Endothelial cell of umbilical vein (primary cell): ENCODE results near the gene NFATC1. TPM values are rescaled to one million over a fixed set of nuclear protein-coding genes. Genes with fewer than 3 reads are reported as not detected.

ENCODE experiments used
- BruUV-seq: library from RNA; stranded (reverse); fragments of 400-500 nt; replicated peaks from 2 replicates; lab custom pipeline; 2021; lab: Mats Ljungman, UMichigan
- CTCF ChIA-PET: fragments of 300-600, 350-600 bp; sonication (Branson Sonifier 250); formaldehyde crosslinking; loops from one replicate; lab custom pipeline; 2021; ENCODE audit warnings: antibody characterized with exemption, inconsistent platforms; lab: Charles Lee
- POLR2A ChIA-PET: fragments of 300-600, 350-600 bp; sonication (Branson Sonifier 250); formaldehyde crosslinking; loops from one replicate; lab custom pipeline; 2021; ENCODE audit warnings: antibody characterized with exemption, inconsistent platforms; lab: Charles Lee
- DNase-seq: peaks from one replicate; pipeline ENCODE4 v3.0.0-alpha.2; 2011; ENCODE audit warnings: low read depth, low spot score
- FAIRE-seq: peaks from 2 replicates; lab custom pipeline; 2011; peaks lifted over from hg19 to GRCh38; lab: Jason Lieb, UNC
- H2AFZ ChIP-seq: 2 replicates; pipeline ENCODE4 v1.6.0; 2012; ENCODE audit warnings: low read depth, low read length, control low read depth, inconsistent platforms
- H3K27ac ChIP-seq: 2 replicates; pipeline ENCODE4 v1.5.1; 2011; ENCODE audit warnings: low read depth, mild to moderate bottlenecking, control low read depth, low read length, moderate library complexity; ENCODE audit not compliant: insufficient read depth
- H3K27me3 ChIP-seq, 2 experiments: 2 replicates each; pipeline versions ENCODE4 v1.6.0 to v1.6.1; 2011; ENCODE audit warnings: low read length in 2 of 2, mixed read lengths in 1 of 2; ENCODE audit not compliant: control insufficient read depth in 2 of 2, insufficient read depth in 2 of 2
- H3K36me3 ChIP-seq, 2 experiments: 2 replicates in 1 of 2; 3 replicates in 1 of 2; pipeline ENCODE4 v1.5.1; 2011; ENCODE audit warnings: low read length in 2 of 2, mild to moderate bottlenecking in 1 of 2, moderate library complexity in 1 of 2; ENCODE audit not compliant: control insufficient read depth in 2 of 2, insufficient read depth in 2 of 2; ENCODE audit errors: extremely low read depth in 1 of 2
- H3K4me1 ChIP-seq: 3 replicates; pipeline ENCODE4 v1.5.1; 2011; ENCODE audit warnings: mild to moderate bottlenecking, low read length; ENCODE audit not compliant: control insufficient read depth, insufficient read depth; ENCODE audit errors: extremely low read depth
- H3K4me2 ChIP-seq: 2 replicates; pipeline ENCODE4 v1.6.1; 2011; ENCODE audit warnings: low read length, control low read depth, mixed read lengths; ENCODE audit not compliant: insufficient read depth
- H3K4me3 ChIP-seq, 3 experiments: fragments of 200-600 bp in 1 of 3; sonication (generic), shearing (Covaris generic) in 1 of 3; replicated peaks in 1 of 3; 2 replicates each; pipeline ENCODE4 v1.5.1; 2011 to 2016; ENCODE audit warnings: control low read depth in 3 of 3, low read length in 3 of 3, mild to moderate bottlenecking in 2 of 3, inconsistent platforms in 1 of 3, low read depth in 1 of 3, moderate library complexity in 1 of 3; ENCODE audit not compliant: insufficient read depth in 1 of 3
- H3K79me2 ChIP-seq: 2 replicates; pipeline ENCODE4 v1.6.0; 2012; ENCODE audit warnings: low read length, inconsistent platforms; ENCODE audit not compliant: control insufficient read depth, insufficient read depth
- H3K9ac ChIP-seq: replicated peaks from 2 replicates; pipeline ENCODE3; 2011; ENCODE audit warnings: low read length, control low read depth; ENCODE audit not compliant: insufficient read depth; ENCODE audit errors: extremely low read depth
- H3K9me1 ChIP-seq: replicated peaks from 3 replicates; pipeline ENCODE4 v1.6.0; 2011; ENCODE audit warnings: mild to moderate bottlenecking, low read length; ENCODE audit not compliant: control insufficient read depth, insufficient read depth; ENCODE audit errors: extremely low read depth
- H3K9me3 ChIP-seq: replicated peaks from 2 replicates; pipeline ENCODE4 v1.5.1; 2012; ENCODE audit warnings: low read length, inconsistent platforms; ENCODE audit not compliant: control insufficient read depth, insufficient read depth
- H4K20me1 ChIP-seq: replicated peaks from 2 replicates; pipeline ENCODE3; 2011; ENCODE audit warnings: mild to moderate bottlenecking, low read length; ENCODE audit not compliant: control insufficient read depth, insufficient read depth; ENCODE audit errors: extremely low read depth
- EZH2 ChIP-seq: IDR thresholded peaks from 2 replicates; pipeline ENCODE4 v1.6.1; 2012; ENCODE audit warnings: borderline replicate concordance, low read depth, mild to moderate bottlenecking, moderate library complexity, low read length, inconsistent platforms; ENCODE audit not compliant: severe bottlenecking
- FOS ChIP-seq: IDR thresholded peaks from 2 replicates; pipeline ENCODE4 v1.6.1; 2011; ENCODE audit warnings: mild to moderate bottlenecking, low read length, moderate library complexity, borderline replicate concordance; ENCODE audit not compliant: insufficient read depth
- GATA2 ChIP-seq: IDR thresholded peaks from 2 replicates; pipeline ENCODE4 v1.7.0; 2011; ENCODE audit warnings: low read depth, mild to moderate bottlenecking, moderate library complexity, mixed read lengths, low read length; ENCODE audit not compliant: insufficient read length, insufficient read depth
- JUN ChIP-seq: IDR thresholded peaks from 2 replicates; pipeline ENCODE4 v1.6.1; 2011; ENCODE audit warnings: borderline replicate concordance, low read depth; ENCODE audit not compliant: insufficient read length, insufficient read depth
- MYC ChIP-seq: IDR thresholded peaks from one replicate; pipeline ENCODE4 v1.6.1; 2011; ENCODE audit warnings: mild to moderate bottlenecking, low read depth, low read length
- POLR2A ChIP-seq: IDR thresholded peaks from 2 replicates; pipeline ENCODE4 v1.6.1; 2012; ENCODE audit warnings: low read depth, mild to moderate bottlenecking, control low read depth, low read length
- POLR2AphosphoS5 ChIP-seq: IDR thresholded peaks from 2 replicates; pipeline ENCODE4 v1.6.1; 2012; ENCODE audit warnings: low read depth, mild to moderate bottlenecking, control low read depth, low read length, moderate library complexity; ENCODE audit not compliant: insufficient read depth
- dilution Hi-C: fragments of 300-500 bp; cut with MboI; formaldehyde crosslinking; loops from one replicate; pipeline ENCODE4 v1.15.0; 2019; ENCODE audit warnings: low sequenced_read_pairs; ENCODE audit not compliant: extremely low pct_ligation_motif_present
- intact Hi-C: fragments of 100-400 bp; cut with micrococcal nuclease; formaldehyde crosslinking; loops from one replicate; pipeline ENCODE4 v1.10.0; 2022
- polyA plus RNA-seq, 4 experiments: library from polyadenylated mRNA; depleted of rRNA in 3 of 4; stranded (reverse) in 3 of 4; unstranded in 1 of 4; fragments of >200 nt; gene quantifications; 2 replicates each; pipeline versions ENCODE4 v1.2.1 to v1.2.3, GENCODE V29; 2011 to 2012; ENCODE audit warnings: missing spikeins in 1 of 4
- total RNA-seq: library from RNA; stranded (reverse); gene quantifications from 2 replicates; pipeline ENCODE4 v1.2.3, GENCODE V29; 2021
- TF ChIP-seq, protein P1 (sequence below): IDR thresholded peaks from 2 replicates; pipeline ENCODE4 v1.6.1; 2011; ENCODE audit not compliant: insufficient read depth, insufficient read length
- TF ChIP-seq, protein P2 (sequence below), 2 donors: IDR thresholded peaks; 1 replicate in 1 of 2; 2 replicates in 1 of 2; pipeline ENCODE4 v1.5.1; 2011; ENCODE audit warnings: low read length in 2 of 2, mild to moderate bottlenecking in 2 of 2, moderate library complexity in 2 of 2, control low read depth in 1 of 2, inconsistent platforms in 1 of 2, low read depth in 1 of 2; ENCODE audit not compliant: insufficient read depth in 1 of 2; ENCODE audit errors: extremely low read depth in 1 of 2

NFATC1 gene
- total and polyA plus RNA-seq, 2 donors (not counting 3 experiments of a cell fraction or from before 2014, with no cell fraction given) = 11.1 to 30.0 TPM

DNA sequence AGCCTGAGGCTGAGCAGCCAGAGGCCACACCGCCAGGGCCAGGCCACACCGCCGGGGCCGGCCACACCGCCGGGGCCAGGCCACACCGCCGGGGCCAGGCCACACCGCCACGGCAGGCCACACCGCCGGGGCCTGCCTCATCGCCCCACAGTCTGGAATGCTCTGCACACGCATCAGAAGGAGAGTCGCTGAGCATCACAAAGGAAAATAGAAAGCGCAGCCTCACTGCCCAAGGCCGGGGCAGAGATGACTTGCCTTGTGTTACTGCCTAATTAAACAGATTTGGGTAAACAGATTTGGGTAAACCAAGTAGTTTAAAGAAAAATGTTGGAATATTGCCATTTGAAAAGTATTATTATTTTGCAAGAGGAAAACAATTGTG lies 10.4 kb upstream of the NFATC1 start:
- dilution Hi-C loops (no loop called here), intact Hi-C loops (loop anchor here (10.0 kb wide), 1 partner anchor 649 kb away; the partner anchor contains the start of gene RBFA)
- FAIRE-seq (no peak), DNase-seq (no peak)
- Histone ChIP-seq H4K20me1 (no peaks in the 10 kb centered on the region), H3K4me1 (no peaks in the 10 kb centered on the region), H3K36me3 (no peaks in the 10 kb centered on the region), H2AFZ (no peak overlapping the region), H3K4me2 (no peak overlapping the region), H3K9me3 (no peaks in the 10 kb centered on the region), H3K9ac (no peak overlapping the region), H3K79me2 (no peaks in the 10 kb centered on the region), H3K27ac (no peak overlapping the region), H3K9me1 (no peaks in the 10 kb centered on the region), H3K27me3 (peaks cover 0 to 6% of the 10 kb centered on the region in 2 experiments), H3K4me3 (no peak overlapping the region)
- TF ChIP-seq POLR2A (no peak), MYC (no peak), POLR2AphosphoS5 (no peak), JUN (no peak), EZH2 (no peak), GATA2 (no peak), FOS (no peak)
- TF ChIP-seq, protein P1, sequence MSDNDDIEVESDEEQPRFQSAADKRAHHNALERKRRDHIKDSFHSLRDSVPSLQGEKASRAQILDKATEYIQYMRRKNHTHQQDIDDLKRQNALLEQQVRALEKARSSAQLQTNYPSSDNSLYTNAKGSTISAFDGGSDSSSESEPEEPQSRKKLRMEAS = no peak
- TF ChIP-seq, protein P2, sequence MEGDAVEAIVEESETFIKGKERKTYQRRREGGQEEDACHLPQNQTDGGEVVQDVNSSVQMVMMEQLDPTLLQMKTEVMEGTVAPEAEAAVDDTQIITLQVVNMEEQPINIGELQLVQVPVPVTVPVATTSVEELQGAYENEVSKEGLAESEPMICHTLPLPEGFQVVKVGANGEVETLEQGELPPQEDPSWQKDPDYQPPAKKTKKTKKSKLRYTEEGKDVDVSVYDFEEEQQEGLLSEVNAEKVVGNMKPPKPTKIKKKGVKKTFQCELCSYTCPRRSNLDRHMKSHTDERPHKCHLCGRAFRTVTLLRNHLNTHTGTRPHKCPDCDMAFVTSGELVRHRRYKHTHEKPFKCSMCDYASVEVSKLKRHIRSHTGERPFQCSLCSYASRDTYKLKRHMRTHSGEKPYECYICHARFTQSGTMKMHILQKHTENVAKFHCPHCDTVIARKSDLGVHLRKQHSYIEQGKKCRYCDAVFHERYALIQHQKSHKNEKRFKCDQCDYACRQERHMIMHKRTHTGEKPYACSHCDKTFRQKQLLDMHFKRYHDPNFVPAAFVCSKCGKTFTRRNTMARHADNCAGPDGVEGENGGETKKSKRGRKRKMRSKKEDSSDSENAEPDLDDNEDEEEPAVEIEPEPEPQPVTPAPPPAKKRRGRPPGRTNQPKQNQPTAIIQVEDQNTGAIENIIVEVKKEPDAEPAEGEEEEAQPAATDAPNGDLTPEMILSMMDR (IDR thresholded peaks at IDR 0.05; ENCODE audit: extremely low read depth in 1 of 2, insufficient read depth in 1 of 2, low read depth in 1 of 2, low read length in 2 of 2) = no peak
- BruUV-seq = no TSS peak
- ChIA-PET CTCF (interaction anchor here (1.4 to 1.6 kb wide), 3 partner anchors 8 to 141 kb away, joined by 4 to 7 read pairs (median 5); no protein-coding TSS in a partner anchor), POLR2A (no interaction called here)
